ENCODE measurements around the gene CACNA1I.
"Not testable (repeated sequence)": the region's sequence is repeated elsewhere in the genome, so short reads cannot be mapped to it uniquely, and the experiment has no call there.

CACNA1I gene

DNA sequence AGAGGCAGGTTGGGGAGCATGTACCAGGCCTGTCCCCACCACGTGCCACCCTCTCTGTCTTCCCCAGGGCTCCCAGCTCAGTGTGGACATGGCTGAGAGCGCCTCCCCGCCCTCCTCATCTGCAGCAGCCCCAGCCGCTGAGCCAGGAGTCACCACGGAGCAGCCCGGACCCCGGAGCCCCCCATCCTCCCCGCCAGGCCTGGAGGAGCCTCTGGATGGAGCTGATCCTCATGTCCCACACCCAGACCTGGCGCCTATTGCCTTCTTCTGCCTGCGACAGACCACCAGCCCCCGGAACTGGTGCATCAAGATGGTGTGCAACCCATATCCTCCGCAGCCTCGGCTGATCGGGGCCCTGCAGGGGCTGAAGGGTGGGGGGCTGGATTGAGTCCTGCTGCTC is at the start of gene CACNA1I:
Gene CACNA1I, plus strand, starts transcription at position 89 of the 400 bp plus-strand sequence. Its CDS starts 0 bp downstream, at position 89.
- DNase-seq (ENCODE audit: low read depth, low spot score) = no peak

DNA sequence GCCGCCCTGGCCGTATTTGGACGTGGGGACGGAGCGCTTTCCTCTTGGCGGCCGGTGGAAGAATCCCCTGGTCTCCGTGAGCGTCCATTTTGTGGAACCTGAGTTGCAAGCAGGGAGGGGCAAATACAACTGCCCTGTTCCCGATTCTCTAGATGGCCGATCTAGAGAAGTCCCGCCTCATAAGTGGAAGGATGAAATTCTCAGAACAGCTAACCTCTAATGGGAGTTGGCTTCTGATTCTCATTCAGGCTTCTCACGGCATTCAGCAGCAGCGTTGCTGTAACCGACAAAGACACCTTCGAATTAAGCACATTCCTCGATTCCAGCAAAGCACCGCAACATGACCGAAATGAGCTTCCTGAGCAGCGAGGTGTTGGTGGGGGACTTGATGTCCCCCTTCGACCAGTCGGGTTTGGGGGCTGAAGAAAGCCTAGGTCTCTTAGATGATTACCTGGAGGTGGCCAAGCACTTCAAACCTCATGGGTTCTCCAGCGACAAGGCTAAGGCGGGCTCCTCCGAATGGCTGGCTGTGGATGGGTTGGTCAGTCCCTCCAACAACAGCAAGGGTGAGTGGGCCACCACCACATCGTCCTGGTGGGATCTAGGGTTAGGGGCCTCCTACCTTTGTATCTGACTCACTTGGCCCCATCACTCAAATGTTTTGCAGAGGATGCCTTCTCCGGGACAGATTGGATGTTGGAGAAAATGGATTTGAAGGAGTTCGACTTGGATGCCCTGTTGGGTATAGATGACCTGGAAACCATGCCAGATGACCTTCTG is 49.3 kb upstream of the CACNA1I start:
- DNase-seq (ENCODE audit: low read depth, low spot score) = not testable (repeated sequence)

DNA sequence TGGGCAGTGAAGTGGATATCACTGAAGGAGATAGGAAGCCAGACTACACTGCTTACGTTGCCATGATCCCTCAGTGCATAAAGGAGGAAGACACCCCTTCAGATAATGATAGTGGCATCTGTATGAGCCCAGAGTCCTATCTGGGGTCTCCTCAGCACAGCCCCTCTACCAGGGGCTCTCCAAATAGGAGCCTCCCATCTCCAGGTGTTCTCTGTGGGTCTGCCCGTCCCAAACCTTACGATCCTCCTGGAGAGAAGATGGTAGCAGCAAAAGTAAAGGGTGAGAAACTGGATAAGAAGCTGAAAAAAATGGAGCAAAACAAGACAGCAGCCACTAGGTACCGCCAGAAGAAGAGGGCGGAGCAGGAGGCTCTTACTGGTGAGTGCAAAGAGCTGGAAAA is 48.5 kb upstream of the CACNA1I start:
- not testable (repeated sequence) for DNase-seq (ENCODE audit: low read depth, low spot score)

DNA sequence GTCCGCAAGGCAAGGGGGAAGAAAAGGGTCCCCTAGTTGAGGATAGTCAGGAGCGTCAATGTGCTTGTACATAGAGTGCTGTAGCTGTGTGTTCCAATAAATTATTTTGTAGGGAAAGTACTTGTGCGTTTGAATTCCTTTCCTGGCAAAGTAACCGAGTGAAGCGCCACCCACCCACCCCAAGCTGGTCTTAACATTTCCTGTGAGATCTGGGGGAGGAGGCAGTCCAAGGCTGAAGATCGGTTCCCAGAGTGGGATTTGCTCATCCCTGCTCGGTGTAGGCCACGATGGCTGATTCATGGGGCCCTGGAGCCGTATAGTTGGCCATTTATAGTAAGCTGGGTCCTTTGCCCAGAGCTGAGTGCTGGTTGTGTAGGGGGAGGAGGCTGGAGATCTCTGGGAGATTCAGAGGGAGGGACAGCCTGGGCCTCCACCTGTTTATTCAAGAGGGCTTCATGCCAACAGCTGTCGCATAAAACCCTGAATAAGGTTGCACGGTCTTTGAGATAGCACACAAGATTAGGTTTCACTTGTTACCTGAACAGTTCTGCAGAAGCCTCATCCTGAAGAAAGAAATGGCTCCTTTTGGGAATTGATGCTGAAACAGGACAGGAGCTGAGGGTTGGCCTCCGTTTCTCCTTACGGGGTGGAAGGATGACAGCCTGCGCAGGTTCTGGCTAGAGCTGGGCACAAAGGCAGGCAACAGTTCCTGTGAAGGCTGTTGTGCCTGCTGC is 47.8 kb upstream of the CACNA1I start:
- DNase-seq (ENCODE audit: low read depth, low spot score) = no peak

DNA sequence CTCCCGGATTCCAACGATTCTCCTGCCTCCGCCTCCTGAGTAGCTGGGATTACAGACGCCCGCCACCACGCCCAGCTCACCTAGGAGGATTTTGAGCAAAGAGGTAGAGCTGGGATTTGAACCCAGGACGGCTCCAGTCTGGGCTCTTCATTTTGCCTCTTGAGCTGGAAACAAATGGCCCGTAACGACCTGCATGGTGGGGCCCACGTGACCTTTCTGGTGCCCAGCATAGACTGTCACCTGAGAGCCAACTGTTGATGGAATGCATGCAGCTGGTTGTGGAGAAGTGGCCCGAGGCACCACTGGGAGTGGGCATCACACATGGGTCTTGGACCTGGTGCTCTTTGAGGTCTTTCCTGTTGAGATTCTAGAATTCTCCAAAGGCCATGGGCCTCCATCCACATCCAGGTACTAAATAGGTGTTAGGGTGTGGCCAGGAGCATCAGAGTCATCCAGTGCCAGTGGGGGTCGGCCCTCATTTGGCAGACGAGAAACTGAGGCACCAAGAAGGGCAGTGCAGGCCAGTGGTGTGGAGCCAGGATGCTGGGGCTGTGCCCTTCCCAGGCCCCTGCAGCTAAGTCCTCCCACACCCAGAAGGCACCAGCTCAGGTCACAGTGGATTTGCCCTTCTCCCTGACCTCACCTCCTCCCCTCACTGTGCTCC is 46.3 kb upstream of the CACNA1I start:
- DNase-seq (ENCODE audit: low read depth, low spot score) = no peak

DNA sequence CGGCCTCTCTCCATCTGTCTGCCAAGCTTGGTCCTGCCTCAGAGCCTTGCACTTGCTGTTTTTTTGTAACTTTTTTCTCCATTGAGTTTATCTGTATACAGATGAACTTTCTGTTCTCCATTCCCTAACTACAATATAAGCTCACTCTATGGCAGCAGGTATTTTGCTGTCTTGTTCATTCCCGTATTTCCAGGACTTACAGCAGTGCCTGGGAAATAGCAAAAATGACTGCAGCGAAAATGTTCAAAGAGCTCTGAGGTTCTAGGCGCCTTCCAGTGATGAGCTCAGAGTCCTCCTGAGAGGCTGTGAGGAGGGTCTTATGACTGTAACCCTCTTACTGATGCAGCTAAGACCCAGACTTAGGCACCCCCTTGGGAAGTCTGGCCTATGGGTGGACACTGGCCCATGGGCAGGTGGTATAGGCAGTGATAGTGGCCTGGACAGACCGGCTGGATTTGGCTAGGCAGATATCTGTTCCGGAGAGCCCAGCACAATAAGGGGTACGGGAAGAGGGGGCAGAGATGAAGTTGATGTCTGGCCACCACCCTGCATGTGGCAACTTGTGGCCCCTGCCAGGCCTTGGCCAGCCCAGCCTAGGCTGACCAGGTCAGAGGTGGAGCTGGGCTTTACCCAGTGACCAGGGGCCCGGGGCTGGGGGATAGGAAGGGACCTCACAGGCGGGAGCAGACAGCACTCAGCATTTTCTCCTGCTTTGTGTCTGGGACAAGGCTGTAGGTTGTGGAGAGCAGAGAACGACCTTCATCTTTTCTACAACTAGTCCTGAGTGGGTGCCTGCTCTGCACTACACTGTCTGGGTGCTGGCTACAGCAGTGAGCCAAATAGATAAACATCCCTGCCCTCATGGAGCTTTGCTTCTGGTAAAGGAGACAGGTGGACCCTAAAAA is 45.5 kb upstream of the CACNA1I start:
- DNase-seq (ENCODE audit: low read depth, low spot score) = no peak

DNA sequence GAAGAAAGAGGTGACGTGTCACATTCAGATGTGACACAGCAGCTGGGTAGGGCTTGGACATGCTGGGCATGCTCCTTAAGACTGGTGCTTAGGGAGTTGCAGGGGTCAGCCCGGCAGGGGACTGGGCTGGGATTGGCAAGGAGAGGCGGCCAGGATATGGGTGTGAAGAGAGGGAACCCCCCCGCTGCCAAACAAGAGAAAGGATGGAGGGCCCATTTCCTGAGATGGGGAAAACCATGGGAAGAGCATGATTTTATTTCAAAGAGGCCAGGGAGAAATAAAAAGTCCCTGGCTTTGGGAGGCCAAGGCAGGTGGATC is 44.9 kb upstream of the CACNA1I start:
- no peak for DNase-seq (ENCODE audit: low read depth, low spot score)

DNA sequence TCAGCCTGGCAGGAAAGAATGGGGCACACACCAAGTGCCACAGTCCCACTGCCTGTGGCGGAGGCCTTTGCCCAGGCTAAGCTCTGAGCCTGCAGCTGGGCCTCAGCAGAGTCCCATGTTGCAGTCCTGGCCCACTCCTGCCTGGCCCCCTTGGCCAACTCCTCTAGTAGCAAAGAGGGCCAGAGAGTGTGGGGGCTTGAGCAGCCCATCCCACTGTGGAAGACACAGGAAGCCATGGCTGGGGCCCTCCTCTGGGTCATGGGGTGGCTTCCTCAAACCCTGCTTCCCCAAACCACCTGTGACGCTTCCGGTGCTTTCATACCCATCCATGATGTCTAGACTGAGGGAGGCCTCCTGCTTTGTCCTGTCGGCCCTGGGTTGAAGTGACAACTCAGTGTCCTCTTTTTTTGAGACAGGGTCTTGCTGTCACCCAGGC is 43.8 kb upstream of the CACNA1I start:
- DNase-seq (ENCODE audit: low read depth, low spot score) = no peak

DNA sequence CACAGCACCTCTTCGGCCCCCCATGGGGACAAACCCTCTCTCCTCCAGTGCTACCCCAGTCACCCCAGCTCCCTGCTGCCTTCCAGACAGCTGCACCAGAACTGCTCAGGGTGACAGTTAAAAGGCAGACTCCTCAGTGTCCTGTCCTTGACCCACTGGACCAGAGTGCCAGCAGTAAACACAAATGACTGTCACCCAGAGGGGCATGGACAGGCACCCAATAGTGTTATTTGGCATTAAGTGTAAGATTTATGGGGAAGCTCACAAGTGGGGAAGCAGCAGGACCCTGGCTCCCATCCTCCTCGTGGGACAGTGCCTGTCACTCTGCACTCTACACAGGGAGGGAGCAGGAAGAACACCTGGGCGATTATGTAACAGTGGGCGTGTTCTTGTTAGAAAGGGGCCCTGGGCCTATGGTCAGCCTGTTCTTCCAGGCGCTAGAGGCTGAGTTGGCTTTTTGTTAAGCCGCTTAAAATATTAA is 43.0 kb upstream of the CACNA1I start:
- DNase-seq (ENCODE audit: low read depth, low spot score) = no peak

DNA sequence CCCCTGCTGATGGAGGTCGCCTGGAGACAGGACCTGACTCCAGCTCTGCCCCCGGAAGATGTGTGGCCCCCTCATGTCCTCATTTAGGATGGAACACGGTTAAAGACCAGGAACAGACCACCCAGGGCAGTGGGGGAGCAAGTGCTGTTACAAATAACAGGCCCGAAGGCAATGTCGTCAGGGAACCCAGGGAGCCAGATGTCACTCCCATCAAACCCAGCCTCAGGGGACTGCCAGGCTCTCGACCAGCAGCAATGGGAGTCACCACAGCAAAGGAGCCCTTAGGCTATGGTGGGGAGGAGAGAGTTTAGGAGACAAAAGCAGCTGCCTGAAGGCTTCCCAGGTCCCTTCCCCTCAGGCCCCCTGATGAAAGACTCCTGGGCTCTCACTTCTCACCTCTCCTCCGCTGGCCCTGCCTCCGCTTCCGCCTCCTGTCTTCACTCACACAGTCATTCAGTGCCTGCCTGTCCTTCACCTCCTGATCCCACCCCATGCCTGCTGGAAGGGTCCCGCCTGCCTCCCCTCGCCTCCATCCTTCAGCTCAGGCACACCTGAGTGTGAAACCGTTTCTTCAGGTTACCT is 42.4 kb upstream of the CACNA1I start:
- DNase-seq (ENCODE audit: low read depth, low spot score) = no peak

DNA sequence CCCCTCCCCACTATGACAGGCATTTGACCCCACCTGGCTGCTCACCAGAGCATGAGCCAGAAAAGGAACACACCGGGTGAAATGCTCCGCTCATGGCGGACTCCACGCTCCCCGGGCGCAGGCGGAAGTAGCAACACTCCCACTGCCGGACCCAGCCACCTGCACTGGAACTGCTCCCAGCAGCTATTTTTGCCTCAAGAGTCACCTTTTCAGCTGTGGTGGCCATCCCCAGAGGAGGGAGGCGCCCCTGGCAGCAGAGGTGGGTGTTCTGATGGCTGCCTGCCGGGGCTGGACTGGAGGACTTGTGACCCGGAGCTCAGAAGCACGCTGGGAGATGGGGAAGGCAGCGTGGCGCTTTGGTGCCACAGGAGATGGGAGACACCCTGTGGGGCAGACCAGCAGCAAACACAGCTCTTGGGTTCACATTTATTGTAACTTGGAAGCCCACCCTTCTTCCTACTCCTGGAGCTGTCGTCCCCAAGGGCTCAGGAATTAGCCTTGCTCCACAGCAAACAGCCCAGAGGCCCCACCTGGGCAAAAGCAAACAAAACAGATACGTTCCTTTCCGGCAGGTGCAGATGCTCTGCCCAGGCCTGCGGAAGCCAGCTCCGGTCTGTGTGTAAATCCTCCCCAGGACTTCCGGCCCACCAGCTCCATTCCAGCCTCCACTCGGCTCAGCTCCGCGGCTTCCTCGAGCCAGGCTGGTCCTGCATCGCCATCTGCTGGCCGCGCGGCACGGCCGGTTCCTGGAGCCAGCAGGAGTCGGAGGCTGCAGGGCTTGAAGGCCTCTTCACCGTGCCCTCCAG is 41.7 kb upstream of the CACNA1I start:
- DNase-seq (ENCODE audit: low read depth, low spot score) = peak; percentile 77

DNA sequence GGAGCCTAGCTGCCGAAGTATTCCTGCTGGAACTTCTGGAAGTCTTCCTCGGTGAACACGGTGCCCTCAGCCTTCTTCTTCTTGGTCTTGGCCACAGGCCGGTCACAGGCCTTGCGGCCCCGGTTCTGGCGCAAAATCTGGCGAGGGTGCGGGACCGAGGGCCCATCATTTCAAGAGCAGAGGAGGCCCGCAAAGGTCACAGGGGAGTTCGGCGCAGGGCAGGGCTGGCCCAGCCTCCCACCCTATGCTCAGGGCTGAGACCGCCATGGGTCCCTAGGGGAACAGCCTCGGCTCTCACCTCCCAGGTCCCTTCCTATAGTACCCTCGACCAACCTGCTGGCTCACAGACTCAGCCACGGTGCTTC is 41.1 kb upstream of the CACNA1I start:
- no peak for DNase-seq (ENCODE audit: low read depth, low spot score)

DNA sequence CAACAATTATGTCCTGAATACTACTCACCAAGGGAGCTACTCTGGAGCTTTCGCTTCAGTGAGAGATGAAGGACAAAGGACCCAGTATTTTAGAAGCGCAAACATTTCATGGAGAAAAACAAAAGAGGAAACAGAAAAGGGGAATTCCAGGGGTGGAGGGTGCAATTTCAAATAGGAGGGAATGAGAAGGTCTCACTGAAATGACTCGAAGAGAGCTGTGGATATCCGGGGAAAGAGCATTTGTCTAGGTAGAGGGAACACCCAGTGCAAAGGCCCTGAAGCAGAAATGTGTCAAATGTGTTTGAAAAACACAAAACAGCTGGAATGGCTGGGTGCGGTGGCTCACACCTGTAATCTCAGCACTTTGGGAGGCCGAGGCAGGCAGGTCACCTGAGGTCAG is 40.4 kb upstream of the CACNA1I start:
- DNase-seq (ENCODE audit: low read depth, low spot score) = no peak

DNA sequence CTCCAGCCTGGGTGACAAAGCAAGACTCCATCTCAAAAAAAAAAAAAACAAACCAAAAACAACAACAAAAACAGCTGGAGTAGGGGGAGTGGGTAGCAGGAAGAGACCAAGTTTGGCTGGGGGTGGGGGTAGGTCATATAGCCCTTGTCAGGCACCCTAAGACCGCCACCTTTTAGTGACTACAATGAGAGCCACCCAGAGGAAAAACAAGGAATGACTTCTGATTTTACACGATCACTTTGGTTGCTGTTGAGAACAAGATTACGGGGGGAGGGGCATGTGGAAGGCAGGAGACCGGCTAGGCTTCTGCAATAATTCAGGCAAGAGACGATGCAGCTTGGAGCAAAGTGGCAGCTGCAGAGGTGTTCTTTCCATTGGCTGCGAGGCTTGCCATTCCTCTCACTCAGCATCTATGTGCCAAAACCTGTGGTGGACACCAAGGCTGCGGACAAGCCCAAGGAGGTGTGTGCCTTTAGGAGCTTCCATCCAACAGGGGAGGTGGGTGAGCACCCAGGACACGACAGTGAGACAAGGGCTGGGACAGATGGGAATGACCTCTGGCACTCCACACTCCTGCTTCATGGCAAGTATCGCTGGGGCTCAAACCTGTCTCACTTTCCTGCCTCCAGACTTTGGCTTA is 39.7 kb upstream of the CACNA1I start:
- no peak for DNase-seq (ENCODE audit: low read depth, low spot score)

DNA sequence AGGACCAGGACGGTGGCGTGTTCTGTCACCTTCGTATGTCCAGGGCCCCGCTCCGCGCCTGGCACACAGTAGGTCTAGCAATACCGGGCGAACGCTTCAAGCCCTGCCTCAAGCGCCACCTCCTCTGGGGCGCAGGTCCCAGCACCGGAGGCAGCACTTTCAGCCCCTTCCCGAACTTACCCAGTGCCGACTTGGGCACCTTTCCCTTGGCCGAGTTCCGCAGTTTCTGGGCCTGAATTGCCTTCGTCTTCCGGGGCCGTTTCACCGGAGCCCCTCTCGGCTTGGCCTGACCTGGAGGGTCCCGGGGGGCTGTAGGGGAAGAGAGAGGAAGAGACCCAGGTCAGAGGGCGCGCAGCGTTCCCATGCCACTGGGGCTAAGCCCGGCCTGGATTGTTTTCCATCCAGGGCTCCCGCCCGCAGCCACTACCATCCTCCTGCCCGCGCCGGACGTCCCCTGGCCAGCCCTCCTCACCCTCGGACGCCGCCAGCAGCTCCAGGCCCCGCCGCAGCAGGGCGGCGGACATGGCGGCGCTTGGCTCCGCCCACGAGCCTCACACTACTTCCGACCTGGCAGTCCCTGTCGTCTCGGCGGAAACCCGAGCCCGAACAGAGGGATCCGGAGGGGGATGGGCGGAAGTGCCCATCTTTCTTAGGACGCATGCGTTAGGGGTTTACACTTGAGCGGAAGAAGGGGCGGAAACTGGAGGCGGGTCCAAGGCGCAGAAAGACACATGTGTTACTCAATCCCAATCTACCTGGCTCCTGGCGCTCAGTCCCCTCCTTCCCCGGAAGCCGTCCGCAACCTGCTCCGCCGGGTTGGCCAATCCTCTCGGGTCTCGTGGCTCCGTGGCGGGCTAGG is 38.1 kb upstream of the CACNA1I start, which contains the start of gene RPS19BP1:
Gene RPS19BP1, minus strand, starts transcription at position 534 of the 859 bp plus-strand sequence. Its CDS starts 10 bp downstream, at position 524.
- DNase-seq (ENCODE audit: low read depth, low spot score) = peak; percentile 99

DNA sequence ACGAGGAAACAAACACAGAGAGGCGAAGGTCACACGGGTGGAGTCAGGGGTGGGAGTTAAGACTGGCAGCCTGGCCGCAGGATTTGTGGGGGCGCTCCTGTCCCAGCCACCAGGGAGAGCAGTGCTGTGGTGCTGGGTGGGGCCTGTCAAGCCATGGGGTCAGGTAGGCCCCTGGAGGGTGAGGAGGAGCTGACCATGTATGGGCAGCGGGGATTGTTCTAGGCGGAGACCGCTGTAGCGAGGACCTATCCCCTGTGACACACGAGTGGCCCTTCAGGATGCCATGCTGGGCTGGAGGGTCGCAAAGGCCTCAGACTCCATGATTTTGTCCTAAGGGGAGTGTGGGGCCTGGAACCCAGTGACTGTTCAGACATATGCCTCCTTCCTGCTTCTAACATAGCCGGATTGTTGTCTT is 36.5 kb upstream of the CACNA1I start:
- no peak for DNase-seq (ENCODE audit: low read depth, low spot score)

DNA sequence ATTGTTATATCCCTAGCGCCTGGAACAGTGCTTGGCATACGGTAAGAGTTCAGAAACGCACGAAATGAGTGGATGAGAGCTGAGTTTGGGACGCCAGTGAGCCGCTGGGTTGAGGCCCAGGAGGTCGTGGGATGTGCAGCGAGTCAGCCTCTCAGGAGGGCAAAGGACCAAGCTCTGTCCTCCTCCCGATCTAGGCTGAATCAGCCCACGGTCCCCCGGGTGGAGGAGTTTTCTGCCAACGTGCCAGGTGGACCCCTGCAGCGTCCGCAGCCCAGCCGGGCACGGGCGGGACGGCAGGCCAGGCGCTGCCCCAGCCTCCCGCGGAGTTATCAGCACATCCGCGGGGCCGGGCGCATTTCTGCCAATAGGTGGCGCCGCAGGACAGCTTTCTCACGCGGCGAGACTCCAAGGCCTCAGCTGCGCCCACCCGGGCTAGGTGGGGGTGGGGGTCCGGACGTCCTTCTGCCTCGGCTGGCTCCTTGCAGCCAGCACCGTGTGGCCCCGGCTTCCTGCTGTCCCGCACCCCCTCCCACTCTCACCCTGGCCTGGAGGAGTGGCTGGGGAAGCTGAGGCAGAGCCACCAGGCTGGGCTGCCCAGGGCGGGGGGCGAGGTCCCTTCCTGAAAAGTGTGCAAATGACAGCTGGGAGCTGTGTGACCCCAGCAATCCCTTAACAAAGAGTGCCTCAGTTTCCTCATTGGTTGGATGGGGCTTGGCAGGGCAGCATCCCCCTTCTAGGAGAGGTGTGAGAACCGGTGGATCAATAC is 35.8 kb upstream of the CACNA1I start:
- no peak for DNase-seq (ENCODE audit: low read depth, low spot score)

DNA sequence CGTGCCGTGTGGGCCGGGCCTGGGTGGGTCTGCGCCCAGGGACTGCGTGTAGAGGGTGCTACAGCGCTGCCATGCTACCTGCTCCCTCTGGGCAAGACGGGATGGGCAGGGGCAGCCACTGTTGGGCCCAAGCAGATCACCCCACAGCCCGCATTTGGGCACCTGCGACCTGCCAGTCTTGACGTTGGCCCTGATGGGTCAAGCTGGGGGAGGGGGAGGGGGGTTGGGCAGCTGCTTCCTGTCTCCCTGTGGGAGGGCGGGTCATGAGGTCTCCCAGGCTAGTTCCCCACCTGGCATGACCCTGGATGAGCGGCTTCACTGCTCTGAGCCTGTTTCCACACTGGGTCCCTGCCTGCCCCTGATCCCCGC is 35.2 kb upstream of the CACNA1I start:
- no peak for DNase-seq (ENCODE audit: low read depth, low spot score)

Data from smooth muscle cell of the brain vasculature (primary cell).